HCT116 (cell line): ENCODE data around the gene FBXL17. TPM values are rescaled to one million over a fixed set of nuclear protein-coding genes. Genes with fewer than 3 reads are reported as not detected.

ENCODE experiments used
- ATAC-seq: fragments of 200-7000 bp; cut with Tn5 transposase; 2 replicates; pipeline ENCODE4 v1.9.1; 2020; ENCODE audit warnings: mild to moderate bottlenecking, moderate library complexity
- BruUV-seq: library from RNA; stranded (reverse); fragments of 400-500 nt; replicated peaks from 2 replicates; lab custom pipeline; 2021; lab: Mats Ljungman, UMichigan
- CTCF ChIA-PET: fragments of 300-600 bp; sonication (Branson Sonifier 250); formaldehyde crosslinking; loops from one replicate; lab custom pipeline; 2021; ENCODE audit warnings: antibody characterized with exemption; lab: Charles Lee
- POLR2A ChIA-PET: fragments of 300-600, 350-600 bp; sonication (Branson Sonifier 250); formaldehyde crosslinking; loops from one replicate; lab custom pipeline; 2021; ENCODE audit warnings: antibody characterized with exemption; lab: Charles Lee
- RAD21 ChIA-PET, 2 experiments: fragments of 300-600 bp; sonication (Branson Sonifier 250); formaldehyde crosslinking; loops; one replicate each; lab custom pipeline; 2023; ENCODE audit warnings: low total read pairs in 2 of 2; ENCODE audit not compliant: uncharacterized antibody in 2 of 2, unreplicated experiment in 2 of 2, low non-redundant PET in 1 of 2; lab: Charles Lee
- DNase-seq: peaks from one replicate; pipeline ENCODE4 v3.0.0-alpha.2; 2010; ENCODE audit warnings: low read depth, low spot score
- H2AFZ ChIP-seq: fragments of 200-600 bp; shearing (Covaris generic), sonication (generic); 2 replicates; pipeline ENCODE4 v1.6.1; 2017; ENCODE audit warnings: low read depth, mixed run types, mixed read lengths, antibody characterized with exemption, low read length; ENCODE audit not compliant: poor library complexity, severe bottlenecking
- H3K27ac ChIP-seq: 2 replicates; pipeline ENCODE4 v1.5.1; 2012; ENCODE audit warnings: low read depth, low read length
- H3K27me3 ChIP-seq: fragments of 200-600 bp; sonication (generic); 2 replicates; pipeline ENCODE4 v1.6.1; 2016; ENCODE audit warnings: mixed run types, low read length, mixed read lengths; ENCODE audit not compliant: insufficient read depth
- H3K36me3 ChIP-seq, 2 experiments: fragments of 200-500 bp in 1 of 2; fragments of 200-600 bp in 1 of 2; sonication (Bioruptor generic) in 1 of 2; sonication (generic) in 1 of 2; 2 replicates each; pipeline versions ENCODE4 v1.5.1 to v1.6.1; 2014 to 2016; ENCODE audit warnings: low read length in 2 of 2, inconsistent platforms in 1 of 2, mixed read lengths in 1 of 2, mixed run types in 1 of 2; ENCODE audit not compliant: insufficient read depth in 2 of 2, control insufficient read depth in 1 of 2
- H3K4me1 ChIP-seq, 2 experiments: fragments of 200-600 bp in 1 of 2; sonication (generic) in 1 of 2; 2 replicates each; pipeline versions ENCODE4 v1.5.1 to v1.6.1; 2012 to 2017; ENCODE audit warnings: low read length in 2 of 2, inconsistent platforms in 1 of 2, mild to moderate bottlenecking in 1 of 2, mixed read lengths in 1 of 2, mixed run types in 1 of 2, moderate library complexity in 1 of 2; ENCODE audit not compliant: insufficient read depth in 2 of 2, control insufficient read depth in 1 of 2
- H3K4me2 ChIP-seq: fragments of 200-600 bp; sonication (generic); 2 replicates; pipeline ENCODE4 v1.6.1; 2017; ENCODE audit warnings: mixed run types, low read length, mixed read lengths
- H3K4me3 ChIP-seq, 2 experiments: fragments of 200-600 bp in 1 of 2; sonication (generic) in 1 of 2; replicated peaks in 1 of 2; 2 replicates each; pipeline ENCODE4 v1.5.1; 2011 to 2016; ENCODE audit warnings: low read length in 2 of 2, control low read depth in 1 of 2, low read depth in 1 of 2, mild to moderate bottlenecking in 1 of 2, mixed read lengths in 1 of 2, mixed run types in 1 of 2
- H3K79me2 ChIP-seq: fragments of 200-600 bp; sonication (generic); 2 replicates; pipeline ENCODE4 v1.6.1; 2017; ENCODE audit warnings: mild to moderate bottlenecking, mixed run types, low read length, moderate library complexity, mixed read lengths; ENCODE audit not compliant: insufficient read depth
- H3K9ac ChIP-seq: fragments of 200-600 bp; sonication (generic); 2 replicates; pipeline ENCODE4 v1.6.1; 2016; ENCODE audit warnings: low read length, mixed read lengths
- H3K9me2 ChIP-seq: fragments of 200-600 bp; sonication (generic), shearing (Covaris generic); 2 replicates; pipeline ENCODE4 v1.6.1; 2017; ENCODE audit warnings: mixed run types, mild to moderate bottlenecking, moderate library complexity; ENCODE audit not compliant: insufficient read depth
- H3K9me3 ChIP-seq, 2 experiments: fragments of 200-500 bp in 1 of 2; fragments of 200-600 bp in 1 of 2; sonication (Bioruptor generic) in 1 of 2; sonication (generic) in 1 of 2; 2 replicates each; pipeline ENCODE4 v1.6.1; 2014 to 2017; ENCODE audit warnings: low read length in 2 of 2, mixed read lengths in 2 of 2, inconsistent platforms in 1 of 2, low read depth in 1 of 2, mild to moderate bottlenecking in 1 of 2, mixed run types in 1 of 2, moderate library complexity in 1 of 2; ENCODE audit not compliant: control insufficient read depth in 1 of 2, insufficient read depth in 1 of 2
- H4K20me1 ChIP-seq: fragments of 200-600 bp; sonication (generic), shearing (Covaris generic); 2 replicates; pipeline ENCODE4 v1.6.1; 2017; ENCODE audit warnings: mixed run types, mild to moderate bottlenecking, moderate library complexity; ENCODE audit not compliant: insufficient read depth
- EZH2phosphoT487 ChIP-seq: fragments of 200-600 bp; IDR thresholded peaks from 2 replicates; pipeline ENCODE4 v1.6.1; 2018; ENCODE audit warnings: antibody characterized with exemption, borderline replicate concordance
- JUND ChIP-seq: IDR thresholded peaks from 2 replicates; pipeline ENCODE4 v1.6.1; 2012
- POLR2AphosphoS5 ChIP-seq: IDR thresholded peaks from 2 replicates; pipeline ENCODE4 v1.6.1; 2011; ENCODE audit warnings: mild to moderate bottlenecking, low read depth, low read length, moderate library complexity
- RAD21 ChIP-seq: IDR thresholded peaks from 2 replicates; pipeline ENCODE4 v1.6.1; 2012; ENCODE audit warnings: low read depth, mild to moderate bottlenecking
- SIN3A ChIP-seq: IDR thresholded peaks from 2 replicates; pipeline ENCODE4 v1.6.1; 2012; ENCODE audit warnings: low read depth
- SRF ChIP-seq: IDR thresholded peaks from 2 replicates; pipeline ENCODE4 v1.6.1; 2012; ENCODE audit warnings: low read depth
- ZNF274 ChIP-seq: fragments of 200-500 bp; sonication (Bioruptor generic); IDR thresholded peaks from 2 replicates; pipeline ENCODE4 v1.6.1; 2014; ENCODE audit warnings: mild to moderate bottlenecking, low read depth, low read length, inconsistent platforms
- intact Hi-C: fragments of 100-400 bp; cut with micrococcal nuclease; formaldehyde crosslinking; loops from 2 replicates; pipeline ENCODE4 v1.10.0; 2022
- total RNA-seq: library from RNA; stranded (reverse); gene quantifications from one replicate; pipeline ENCODE4 v1.2.1, GENCODE V29; 2021; ENCODE audit not compliant: unreplicated experiment
- TF ChIP-seq, protein P1 (sequence below): IDR thresholded peaks from 2 replicates; pipeline ENCODE4 v1.6.1; 2012

The FBXL17 gene
- total RNA-seq, 1 experiment from 2014 or later = 9.4 TPM

DNA sequence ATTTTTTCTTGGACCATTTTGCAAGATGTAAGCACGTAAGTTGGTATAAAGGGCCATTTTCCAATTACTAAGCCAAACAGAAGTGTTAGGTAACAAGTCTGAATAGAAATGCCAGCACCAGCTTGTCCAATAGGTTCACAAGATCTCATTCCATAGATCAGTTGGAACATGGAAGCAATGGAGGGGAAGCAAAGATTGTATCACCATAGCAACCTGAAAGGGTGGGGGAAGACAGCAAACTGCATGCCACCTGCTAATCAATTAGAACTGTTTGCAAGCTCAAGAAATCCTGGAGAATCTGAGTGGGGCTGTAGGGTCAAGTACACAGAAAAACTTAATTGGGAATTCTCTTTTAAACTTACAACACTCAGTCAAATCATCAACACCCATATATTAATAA, 446.3 kb downstream of the FBXL17 start:
- H3K9ac ChIP-seq = no peak overlapping the region
- H3K9me2 ChIP-seq = no peaks in the 10 kb centered on the region
- no peak overlapping the region for H2AFZ ChIP-seq
- no peak overlapping the region for H3K27ac ChIP-seq
- no peaks in the 10 kb centered on the region for H3K27me3 ChIP-seq
- no peaks in the 10 kb centered on the region for H3K4me1 ChIP-seq
- H4K20me1 ChIP-seq = no peaks in the 10 kb centered on the region
- POLR2A ChIA-PET = no interaction called here
- no peaks in the 10 kb centered on the region for H3K79me2 ChIP-seq
- CTCF ChIA-PET = no interaction called here
- H3K9me3 ChIP-seq = no peaks in the 10 kb centered on the region
- BruUV-seq = no TSS peak
- ATAC-seq (no peak), DNase-seq (no peak)
- no peak overlapping the region for H3K4me2 ChIP-seq
- H3K4me3 ChIP-seq = no peak overlapping the region
- RAD21 ChIA-PET = no interaction called here
- intact Hi-C loops = no loop called here
- no peak for TF ChIP-seq SRF
- TF ChIP-seq JUND = no peak
- TF ChIP-seq ZNF274 = no peak
- TF ChIP-seq POLR2AphosphoS5 = no peak
- TF ChIP-seq RAD21 = no peak
- TF ChIP-seq SIN3A = no peak
- no peak for TF ChIP-seq EZH2phosphoT487
- H3K36me3 ChIP-seq = no peaks in the 10 kb centered on the region

DNA sequence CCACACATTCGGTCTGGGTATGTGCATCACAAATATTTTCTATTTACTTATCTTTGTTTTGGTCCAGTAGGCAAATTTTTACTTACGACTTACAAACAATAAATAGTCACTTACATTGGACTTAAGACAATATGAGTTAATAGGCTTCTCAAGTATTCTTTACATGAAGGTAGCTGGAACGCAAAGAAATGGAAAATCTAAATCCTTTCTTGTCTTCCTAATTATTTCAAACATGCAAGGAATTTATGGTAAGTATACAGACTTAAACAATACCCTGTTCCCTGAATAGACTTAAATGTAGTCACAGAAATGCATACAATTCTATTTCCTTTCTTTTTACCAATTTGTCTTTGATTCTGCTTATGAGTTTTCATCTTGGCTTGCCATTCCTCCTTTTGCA, 448.6 kb downstream of the FBXL17 start:
- Histone ChIP-seq H3K4me3 (no peak overlapping the region), H3K4me1 (no peaks in the 10 kb centered on the region), H4K20me1 (no peaks in the 10 kb centered on the region), H3K27me3 (no peaks in the 10 kb centered on the region), H3K4me2 (no peak overlapping the region), H3K79me2 (no peaks in the 10 kb centered on the region), H3K9ac (no peak overlapping the region), H3K9me2 (no peaks in the 10 kb centered on the region), H3K9me3 (no peaks in the 10 kb centered on the region), H3K27ac (no peak overlapping the region), H3K36me3 (no peaks in the 10 kb centered on the region), H2AFZ (no peak overlapping the region)
- BruUV-seq = no TSS peak
- no peak for TF ChIP-seq RAD21
- TF ChIP-seq, protein P1, sequence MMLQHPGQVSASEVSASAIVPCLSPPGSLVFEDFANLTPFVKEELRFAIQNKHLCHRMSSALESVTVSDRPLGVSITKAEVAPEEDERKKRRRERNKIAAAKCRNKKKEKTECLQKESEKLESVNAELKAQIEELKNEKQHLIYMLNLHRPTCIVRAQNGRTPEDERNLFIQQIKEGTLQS = no peak
- ATAC-seq (no peak), DNase-seq (no peak)
- RAD21 ChIA-PET = no interaction called here
- POLR2A ChIA-PET = no interaction called here
- intact Hi-C loops = no loop called here
- CTCF ChIA-PET = no interaction called here
